Sigmoid colon (tissue), 7 donors: ENCODE results near the gene ROBO4. TPM values are rescaled to one million over a fixed set of nuclear protein-coding genes. Genes with fewer than 3 reads are reported as not detected.

Experiments used
- DNase-seq: peaks from one replicate; pipeline ENCODE4 v3.0.0-alpha.2; 2019
- H3K27ac ChIP-seq, 4 donors: fragments of 200-600 bp; sonication (generic); one replicate each; pipeline ENCODE4 v1.5.1; 2016 to 2019; ENCODE audit warnings: mild to moderate bottlenecking in 1 of 4
- H3K27me3 ChIP-seq, 3 donors: fragments of 200-600 bp; sonication (generic); one replicate each; pipeline ENCODE4 v1.5.1; 2019; ENCODE audit warnings: mild to moderate bottlenecking in 1 of 3
- H3K36me3 ChIP-seq, 4 donors: fragments of 200-600 bp; sonication (generic); one replicate each; pipeline ENCODE4 v1.5.1; 2016 to 2019
- H3K4me1 ChIP-seq, 4 donors: fragments of 200-600 bp; sonication (generic); one replicate each; pipeline ENCODE4 v1.5.1; 2017 to 2019
- H3K4me3 ChIP-seq, 4 donors: fragments of 200-600 bp; sonication (generic); one replicate each; pipeline ENCODE4 v1.5.1; 2017 to 2019; ENCODE audit warnings: mild to moderate bottlenecking in 2 of 4, moderate library complexity in 1 of 4
- H3K9me3 ChIP-seq, 4 donors: fragments of 200-600 bp in 3 of 4; sonication (generic) in 3 of 4; one replicate each; pipeline versions ENCODE4 v1.5.1 to v1.6.1; 2013 to 2019
- CTCF ChIP-seq, 4 experiments: fragments of 450-650 bp in 3 of 4; fragments of 200-600 bp in 1 of 4; IDR thresholded peaks; one replicate each; pipeline ENCODE4 v1.5.1; 2016 to 2019; ENCODE audit warnings: antibody characterized with exemption in 4 of 4, mild to moderate bottlenecking in 3 of 4, moderate library complexity in 2 of 4
- EP300 ChIP-seq, 4 donors: sonication (generic); formaldehyde crosslinking; IDR thresholded peaks; one replicate each; pipeline ENCODE4 v1.6.1; 2017; ENCODE audit warnings: antibody characterized with exemption in 4 of 4
- POLR2A ChIP-seq, 2 donors: fragments of 450-650 bp; IDR thresholded peaks; one replicate each; pipeline ENCODE4 v1.6.1; 2016; ENCODE audit warnings: antibody characterized with exemption in 2 of 2, mild to moderate bottlenecking in 2 of 2, moderate library complexity in 2 of 2
- POLR2AphosphoS5 ChIP-seq, 4 donors: sonication (generic); formaldehyde crosslinking; IDR thresholded peaks; one replicate each; pipeline ENCODE4 v1.6.1; 2017; ENCODE audit warnings: antibody characterized with exemption in 4 of 4
- WGBS, 2 donors: extraction: QIAGEN DNeasy Blood & Tissue Kit; methylation state at CpG; one replicate each; pipeline ENCODE4 v1.1.7; 2013; 5-methylcytosine and 5-hydroxymethylcytosine counted together
- intact Hi-C: fragments of 100-400 bp; cut with DNase I; formaldehyde crosslinking; loops from one replicate; pipeline ENCODE4 v1.15.1; 2023
- polyA plus RNA-seq, 3 donors: library from polyadenylated mRNA; stranded (reverse); fragments of 200-250 nt; gene quantifications; one replicate each; pipeline ENCODE4 v1.2.3, GENCODE V29; 2013
- total RNA-seq, 4 donors: library from RNA; depleted of rRNA; stranded (reverse); fragments of >200 nt; gene quantifications; one replicate each; pipeline ENCODE4 v1.1.0, GENCODE V29; 2016
- donor health status: healthy with polysubstance abuse.
- donor health status: Bipolar disorder and iron deficiency.
- donor health status: healthy.

The ROBO4 gene
- total and polyA plus RNA-seq, 7 donors, result 0.46 to 13.8 (median 8.1) TPM

DNA sequence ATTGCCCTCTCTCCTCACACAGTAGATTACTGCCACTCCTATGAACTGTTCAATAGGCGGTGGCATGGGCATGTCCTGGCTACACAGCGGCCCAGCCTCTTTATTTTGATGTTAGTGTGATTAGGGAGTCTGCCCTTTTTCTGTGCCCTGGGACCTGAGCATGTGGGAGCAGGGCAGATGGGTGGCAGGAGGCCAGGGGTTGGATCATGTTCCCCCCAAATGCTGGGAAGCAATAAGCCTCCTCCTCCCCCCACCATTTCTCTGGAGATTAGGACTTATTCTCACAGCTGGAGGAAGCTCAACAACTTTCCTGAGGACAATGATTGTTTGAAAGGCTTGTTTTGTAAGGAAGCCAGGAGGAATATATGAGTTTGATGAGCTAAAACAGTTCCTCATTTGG is 22.2 kb upstream of the ROBO4 start:
- WGBS, 2 donors, result 79 to 99% methylated on average over 2 of the region's 2 CpGs
- H3K27ac ChIP-seq, result no peak overlapping the region
- TF ChIP-seq EP300 (IDR thresholded peaks at IDR 0.05) (no peak), CTCF (IDR thresholded peaks at IDR 0.05) (no peak), POLR2AphosphoS5 (IDR thresholded peaks at IDR 0.05) (no peak), POLR2A (IDR thresholded peaks at IDR 0.05) (no peak)
- no peaks in the 10 kb centered on the region for H3K36me3 ChIP-seq
- no peak for DNase-seq
- H3K9me3 ChIP-seq, result no peaks in the 10 kb centered on the region
- peaks cover 0 to 11% (median 6%) of the 10 kb centered on the region in 4 donors for H3K4me1 ChIP-seq
- peaks cover 5 to 12% (median 6%) of the 10 kb centered on the region in 3 donors for H3K27me3 ChIP-seq
- no peak overlapping the region for H3K4me3 ChIP-seq
- intact Hi-C loops, result no loop called here

- H3K36me3 ChIP-seq, result no peaks in the 10 kb centered on the region
- TF ChIP-seq EP300 (IDR thresholded peaks at IDR 0.05) (no peak), CTCF (IDR thresholded peaks at IDR 0.05) (no peak), POLR2AphosphoS5 (IDR thresholded peaks at IDR 0.05) (no peak), POLR2A (IDR thresholded peaks at IDR 0.05) (no peak)
- 73 to 90% methylated on average over 3 of the region's 3 CpGs for WGBS, 2 donors
- no peak for DNase-seq
- H3K27ac ChIP-seq, result no peak within 1 kb of the TSS
- H3K9me3 ChIP-seq, result no peaks in the 10 kb centered on the region
- H3K27me3 ChIP-seq, result peaks cover 5 to 12% (median 6%) of the 10 kb centered on the region in 3 donors
- H3K4me1 ChIP-seq, result peaks cover 0 to 11% (median 6%) of the 10 kb centered on the region in 4 donors
- no peak within 1 kb of the TSS for H3K4me3 ChIP-seq
- intact Hi-C loops, result no loop called here
Measured at GRCh38 chr11:124918950-124919349, 21.3 kb upstream of the ROBO4 start, which contains the start of gene HEPN1. Gene HEPN1 (plus strand): TSS chr11:124919250.

GRCh38 chr11:124917115-124917637 is 19.5 kb upstream of the ROBO4 start:
- Histone ChIP-seq H3K4me1 (peaks cover 0 to 11% (median 6%) of the 10 kb centered on the region in 4 donors), H3K27me3 (peaks cover 5 to 12% (median 6%) of the 10 kb centered on the region in 3 donors), H3K27ac (no peak overlapping the region), H3K9me3 (no peaks in the 10 kb centered on the region), H3K4me3 (no peak overlapping the region), H3K36me3 (no peaks in the 10 kb centered on the region)
- TF ChIP-seq POLR2A (IDR thresholded peaks at IDR 0.05) (no peak), EP300 (IDR thresholded peaks at IDR 0.05) (no peak)
- WGBS, 2 donors, result 75 to 82% methylated on average over 6 of the region's 6 CpGs
- intact Hi-C loops, result no loop called here
- no peak for DNase-seq

DNA sequence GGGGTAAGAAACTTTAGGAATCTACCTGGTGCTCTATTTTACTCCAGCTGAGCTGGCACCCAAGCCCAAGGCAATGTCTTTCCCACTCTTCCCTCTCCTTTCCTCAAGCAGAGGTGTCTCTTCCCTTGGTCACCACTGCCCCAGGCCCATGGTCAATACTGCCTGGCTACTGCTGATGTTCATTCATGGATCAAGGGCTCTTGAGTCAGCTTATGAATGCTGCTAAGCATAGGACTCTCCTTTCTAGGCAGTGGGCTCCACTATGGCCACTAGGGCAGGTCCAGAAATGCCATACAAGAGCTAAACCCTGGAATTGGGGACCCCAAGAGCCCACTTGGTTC is 18.7 kb upstream of the ROBO4 start:
- H3K27me3 ChIP-seq, result peaks cover 4 to 6% (median 5%) of the 10 kb centered on the region in 3 donors
- peaks cover 0 to 8% (median 6%) of the 10 kb centered on the region in 4 donors for H3K4me1 ChIP-seq
- H3K36me3 ChIP-seq, result no peaks in the 10 kb centered on the region
- DNase-seq, result no peak
- H3K27ac ChIP-seq, result no peak overlapping the region
- intact Hi-C loops, result no loop called here
- no peaks in the 10 kb centered on the region for H3K9me3 ChIP-seq
- TF ChIP-seq POLR2A (IDR thresholded peaks at IDR 0.05), result no peak
- TF ChIP-seq POLR2AphosphoS5 (IDR thresholded peaks at IDR 0.05), result no peak
- no peak for TF ChIP-seq EP300 (IDR thresholded peaks at IDR 0.05)
- TF ChIP-seq CTCF (IDR thresholded peaks at IDR 0.05), result no peak
- H3K4me3 ChIP-seq, result no peak overlapping the region

DNA sequence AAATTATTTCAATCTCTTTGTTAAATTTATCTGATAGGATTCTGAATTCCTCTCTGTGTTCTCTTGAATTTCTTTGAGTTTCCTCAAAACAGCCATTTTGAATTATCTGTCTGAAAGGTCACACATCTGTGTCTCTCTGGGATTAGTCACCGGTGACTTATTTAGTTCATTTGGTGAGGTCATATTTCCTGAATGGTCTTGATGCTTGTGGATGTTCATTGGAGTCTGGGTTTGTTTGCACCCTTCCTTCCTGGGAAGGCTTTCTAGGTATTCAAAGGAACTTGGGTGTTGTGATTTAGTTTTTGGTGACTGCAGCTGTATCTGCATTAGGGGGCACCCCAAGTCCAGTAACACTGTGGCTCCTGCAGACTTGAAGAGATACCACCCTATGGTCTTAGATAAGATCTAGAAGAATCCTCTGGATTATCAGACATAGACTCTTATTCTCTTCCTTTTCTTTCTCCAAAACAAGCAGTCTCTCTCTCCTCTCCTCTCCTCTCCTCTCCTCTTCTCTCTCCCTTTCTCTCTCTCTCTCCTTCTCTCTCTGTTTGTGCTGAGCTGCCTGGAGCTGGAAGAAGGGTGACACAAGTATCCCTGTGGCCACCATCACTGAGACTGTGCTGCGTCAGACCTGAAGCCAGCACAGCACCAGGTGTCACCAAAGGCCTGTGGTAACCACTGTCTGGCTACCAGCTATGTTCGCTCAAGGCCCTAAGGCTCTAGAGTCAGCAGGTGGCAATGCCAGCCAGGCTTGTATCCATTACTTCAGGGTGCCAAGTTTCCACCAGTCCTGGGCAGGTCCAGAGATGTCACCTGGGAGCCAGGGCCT is 18.1 kb upstream of the ROBO4 start:
- no peak for TF ChIP-seq CTCF (IDR thresholded peaks at IDR 0.05)
- TF ChIP-seq POLR2A (IDR thresholded peaks at IDR 0.05), result no peak
- TF ChIP-seq EP300 (IDR thresholded peaks at IDR 0.05), result no peak
- TF ChIP-seq POLR2AphosphoS5 (IDR thresholded peaks at IDR 0.05), result no peak
- H3K36me3 ChIP-seq, result no peaks in the 10 kb centered on the region
- no peak overlapping the region for H3K4me3 ChIP-seq
- no peak overlapping the region for H3K27ac ChIP-seq
- WGBS, 2 donors, result 84 to 86% methylated on average over 3 of the region's 3 CpGs
- no peaks in the 10 kb centered on the region for H3K9me3 ChIP-seq
- intact Hi-C loops, result no loop called here
- no peaks in the 10 kb centered on the region for H3K27me3 ChIP-seq
- peaks cover 0 to 2% (median 1%) of the 10 kb centered on the region in 4 donors for H3K4me1 ChIP-seq
- DNase-seq, result no peak
